ENCODE results near the gene NEU3.
"Not testable (repeated sequence)": the region's sequence is repeated elsewhere in the genome, so short reads cannot be mapped to it uniquely, and the experiment has no call there.

NEU3 gene

DNA sequence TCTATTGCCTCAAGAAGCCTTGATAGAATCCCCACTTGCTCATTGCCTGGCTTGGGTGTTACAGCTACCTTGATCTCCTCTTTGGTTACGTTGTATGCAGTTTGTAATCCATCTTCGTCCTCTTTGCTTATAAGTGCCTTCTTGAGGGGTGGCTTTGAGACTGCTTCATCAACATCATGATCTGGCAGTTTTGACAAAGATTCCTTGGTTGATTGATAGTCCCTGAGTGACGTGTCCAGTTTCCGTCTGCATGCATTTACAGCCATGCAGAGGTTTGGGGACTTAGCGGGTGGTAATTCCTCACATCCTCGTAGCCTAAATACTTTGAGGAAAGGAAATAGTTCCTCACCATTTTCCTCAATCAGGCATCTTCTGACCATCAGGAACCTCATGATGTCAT is 23.1 kb downstream of the NEU3 start:
- CTCF ChIA-PET: interaction anchor here (0.6 to 1.9 kb wide), 4 partner anchors 190 to 268 kb away, joined by 3 to 6 read pairs (median 4); no protein-coding TSS in a partner anchor
- TF ChIP-seq, protein P1, sequence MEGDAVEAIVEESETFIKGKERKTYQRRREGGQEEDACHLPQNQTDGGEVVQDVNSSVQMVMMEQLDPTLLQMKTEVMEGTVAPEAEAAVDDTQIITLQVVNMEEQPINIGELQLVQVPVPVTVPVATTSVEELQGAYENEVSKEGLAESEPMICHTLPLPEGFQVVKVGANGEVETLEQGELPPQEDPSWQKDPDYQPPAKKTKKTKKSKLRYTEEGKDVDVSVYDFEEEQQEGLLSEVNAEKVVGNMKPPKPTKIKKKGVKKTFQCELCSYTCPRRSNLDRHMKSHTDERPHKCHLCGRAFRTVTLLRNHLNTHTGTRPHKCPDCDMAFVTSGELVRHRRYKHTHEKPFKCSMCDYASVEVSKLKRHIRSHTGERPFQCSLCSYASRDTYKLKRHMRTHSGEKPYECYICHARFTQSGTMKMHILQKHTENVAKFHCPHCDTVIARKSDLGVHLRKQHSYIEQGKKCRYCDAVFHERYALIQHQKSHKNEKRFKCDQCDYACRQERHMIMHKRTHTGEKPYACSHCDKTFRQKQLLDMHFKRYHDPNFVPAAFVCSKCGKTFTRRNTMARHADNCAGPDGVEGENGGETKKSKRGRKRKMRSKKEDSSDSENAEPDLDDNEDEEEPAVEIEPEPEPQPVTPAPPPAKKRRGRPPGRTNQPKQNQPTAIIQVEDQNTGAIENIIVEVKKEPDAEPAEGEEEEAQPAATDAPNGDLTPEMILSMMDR (conservative IDR thresholded peaks at IDR 0.05; ENCODE audit: low read depth): no peak
- no peak overlapping the region for H3K27ac ChIP-seq
- POLR2A ChIA-PET (ENCODE audit: low non-redundant PET): no interaction called here
- no peak for DNase-seq (ENCODE audit: low spot score)

DNA sequence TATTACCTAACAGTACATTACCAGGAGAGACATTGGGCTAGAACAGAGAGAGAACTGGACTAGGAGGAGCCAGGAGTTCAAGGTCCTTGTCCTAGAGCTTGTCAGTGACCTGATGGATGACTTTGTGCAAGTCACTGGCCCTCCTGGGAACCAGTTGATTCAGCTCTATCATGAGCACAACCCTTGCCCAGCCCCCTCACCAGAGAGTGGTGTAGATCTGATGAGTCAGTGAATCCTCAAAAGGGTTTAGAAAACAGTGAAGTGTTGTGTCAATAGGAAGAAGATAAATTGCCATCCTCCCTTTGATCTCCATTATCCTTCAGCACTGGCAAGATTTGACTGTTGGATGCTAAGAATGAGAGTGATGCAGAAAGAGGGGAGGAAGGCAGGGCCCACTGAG is 24.3 kb downstream of the NEU3 start:
- TF ChIP-seq, protein P1 (conservative IDR thresholded peaks at IDR 0.05; ENCODE audit: low read depth): no peak
- H3K27ac ChIP-seq: no peak overlapping the region
- DNase-seq (ENCODE audit: low spot score): no peak
- CTCF ChIA-PET: interaction anchor here (0.6 to 1.1 kb wide), 2 partner anchors 53 to 229 kb away, joined by 3 to 4 read pairs; no protein-coding TSS in a partner anchor
- POLR2A ChIA-PET (ENCODE audit: low non-redundant PET): no interaction called here

DNA sequence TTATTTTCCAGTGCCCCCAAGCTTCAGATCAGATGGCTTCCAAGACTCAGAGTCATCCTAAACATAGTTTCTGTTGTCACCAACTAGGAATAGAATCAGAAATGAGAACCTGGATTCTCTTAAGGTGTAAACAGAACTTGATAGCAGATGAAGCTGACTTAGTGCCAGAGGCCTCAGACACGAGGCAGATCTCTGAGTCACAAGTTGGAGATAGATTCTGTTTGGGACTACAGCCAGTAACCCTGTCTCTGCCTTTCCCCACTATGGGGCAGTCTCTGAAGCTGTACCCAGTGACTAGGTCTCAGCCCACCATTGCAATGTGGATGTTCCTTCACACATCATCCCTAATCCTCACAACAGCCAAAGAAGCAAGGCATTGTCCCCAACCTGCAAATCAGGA is 25.4 kb downstream of the NEU3 start:
- ChIA-PET CTCF (interaction anchor here (0.9 to 1.6 kb wide), 2 partner anchors 8 to 191 kb away, joined by 3 to 4 read pairs; no protein-coding TSS in a partner anchor), POLR2A (ENCODE audit: low non-redundant PET) (no interaction called here)
- TF ChIP-seq, protein P1 (conservative IDR thresholded peaks at IDR 0.05; ENCODE audit: low read depth): no peak
- DNase-seq (ENCODE audit: low spot score): peak; percentile 46
- no peak overlapping the region for H3K27ac ChIP-seq

DNA sequence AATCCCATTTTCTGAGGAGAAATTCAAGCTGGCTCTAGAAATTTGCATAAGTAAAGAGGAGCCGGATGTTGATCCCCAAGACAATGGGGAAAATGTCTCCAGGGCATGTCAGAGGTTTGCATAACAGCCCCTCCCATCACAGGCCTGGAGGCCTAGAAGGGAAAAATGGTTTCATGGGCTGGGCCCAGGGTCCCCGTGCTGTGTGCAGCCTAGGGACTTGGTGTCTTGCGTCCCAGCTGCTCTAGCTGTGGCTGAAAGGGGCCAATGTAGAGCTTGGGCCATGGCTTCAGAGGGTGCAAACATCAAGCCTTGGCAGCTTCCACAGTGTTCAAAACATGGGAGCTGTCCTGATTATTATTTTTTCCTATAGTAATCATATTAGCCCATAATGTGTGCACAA is 30.5 kb downstream of the NEU3 start:
- H3K27ac ChIP-seq; CTCF ChIA-PET; POLR2A ChIA-PET (ENCODE audit: low non-redundant PET); DNase-seq (ENCODE audit: low spot score): not testable (repeated sequence)

DNA sequence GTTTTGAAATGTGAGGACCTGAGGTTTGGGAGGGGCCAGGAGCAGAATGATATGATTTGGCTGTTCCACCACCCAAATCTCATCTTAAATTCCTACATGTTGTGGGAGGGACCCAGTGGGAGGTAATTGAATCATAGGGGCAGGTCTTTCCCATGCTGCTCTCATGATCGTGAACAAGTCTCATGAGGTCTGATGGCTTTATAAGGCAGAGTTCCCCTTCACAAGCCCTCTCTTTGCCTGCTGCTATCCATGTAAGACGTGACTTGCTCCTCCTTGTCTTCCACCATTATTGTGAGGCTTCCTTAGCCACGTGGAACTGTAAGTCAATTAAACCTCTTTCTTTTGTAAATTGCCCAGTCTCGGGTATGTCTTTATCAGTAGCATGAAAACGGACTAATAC is 31.6 kb downstream of the NEU3 start:
- H3K27ac ChIP-seq; DNase-seq (ENCODE audit: low spot score); POLR2A ChIA-PET (ENCODE audit: low non-redundant PET): not testable (repeated sequence)
- CTCF ChIA-PET: interaction anchor here (1.2 kb wide), 1 partner anchor 185 kb away, joined by 4 read pairs; no protein-coding TSS in a partner anchor

DNA sequence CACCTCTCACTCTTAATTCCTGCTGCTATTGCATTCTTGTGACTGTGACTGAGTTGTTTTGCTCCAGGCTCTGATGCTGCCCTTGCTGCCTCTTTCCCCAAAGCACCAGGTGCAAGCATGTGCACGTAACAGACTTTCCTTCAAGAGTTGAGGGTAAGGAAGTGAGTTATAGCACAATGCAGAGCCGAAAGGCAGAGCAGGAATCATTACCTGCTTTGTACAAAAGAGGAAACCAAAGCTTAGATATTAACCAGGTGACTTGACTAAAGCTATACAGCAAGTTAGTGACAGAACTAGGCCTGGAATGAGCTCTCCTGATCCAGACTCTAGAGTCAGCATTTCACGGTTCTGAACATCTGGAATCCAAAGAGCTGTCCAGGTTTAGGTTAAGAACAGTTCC is 33.6 kb downstream of the NEU3 start:
- no peak for DNase-seq (ENCODE audit: low spot score)
- TF ChIP-seq, protein P1 (conservative IDR thresholded peaks at IDR 0.05; ENCODE audit: low read depth): no peak
- POLR2A ChIA-PET (ENCODE audit: low non-redundant PET): no interaction called here
- no peak overlapping the region for H3K27ac ChIP-seq
- CTCF ChIA-PET: interaction anchor here (0.6 to 3.7 kb wide), 18 partner anchors 8 to 249 kb away, joined by 3 to 48 read pairs (median 4); no protein-coding TSS in a partner anchor

DNA sequence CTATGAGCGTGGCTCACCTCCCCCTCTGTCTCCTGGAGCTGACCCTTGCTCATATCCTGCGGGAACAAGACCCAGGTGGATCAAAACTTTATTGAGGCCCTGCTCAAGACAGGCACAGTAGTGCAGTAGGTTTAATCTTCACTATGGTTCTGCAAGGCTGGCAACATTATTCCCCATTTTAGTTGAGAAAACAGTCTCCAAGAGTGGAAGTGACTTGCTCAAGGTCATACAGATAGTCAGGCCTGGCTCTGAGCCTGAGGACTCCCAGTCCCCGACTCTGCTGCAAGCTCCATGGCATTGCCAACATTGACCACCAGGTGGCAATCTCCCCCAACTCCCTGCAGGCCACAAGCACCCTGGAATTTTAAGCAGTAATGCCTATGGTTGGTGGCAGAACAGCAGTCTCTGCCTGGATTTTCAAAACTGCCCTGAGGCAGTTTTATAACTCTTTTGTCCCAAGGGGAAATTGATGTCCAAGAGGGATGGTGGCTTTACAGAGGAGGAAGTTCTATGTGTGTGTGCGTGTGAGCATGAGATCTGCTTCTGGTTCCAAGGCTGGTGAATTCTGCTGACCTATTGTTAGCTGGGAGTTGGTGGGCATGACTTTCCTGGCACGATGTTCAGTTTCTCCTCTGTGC is 34.1 kb downstream of the NEU3 start:
- TF ChIP-seq, protein P1 (conservative IDR thresholded peaks at IDR 0.05; ENCODE audit: low read depth): peak; percentile 93
- no peak overlapping the region for H3K27ac ChIP-seq
- peak; percentile 76 for DNase-seq (ENCODE audit: low spot score)
- CTCF ChIA-PET: interaction anchor here (0.5 to 3.7 kb wide), 21 partner anchors 8 to 869 kb away, joined by 3 to 48 read pairs (median 4); no protein-coding TSS in a partner anchor
- POLR2A ChIA-PET (ENCODE audit: low non-redundant PET): no interaction called here

Measured in RWPE1 (cell line).